Lung (tissue), 12 donors: ENCODE data around the gene SHE. TPM values are rescaled to one million over a fixed set of nuclear protein-coding genes. Genes with fewer than 3 reads are reported as not detected.

Experiments
- ATAC-seq: fragments of 200-7000 bp; cut with Tn5 transposase; one replicate; pipeline ENCODE4 v1.9.1; 2020; ENCODE audit warnings: moderate number of reproducible peaks; ENCODE audit not compliant: insufficient read depth, low FRiP score
- DNase-seq, 3 donors: peaks; one replicate each; pipeline ENCODE4 v3.0.0-alpha.2; 2013 to 2017
- H3K27ac ChIP-seq, 2 donors: one replicate each; pipeline ENCODE4 v1.5.1; 2013; ENCODE audit warnings: mild to moderate bottlenecking in 2 of 2, moderate library complexity in 2 of 2, control low read depth in 1 of 2, inconsistent platforms in 1 of 2, low read depth in 1 of 2, low read length in 1 of 2
- H3K27me3 ChIP-seq, 3 donors: one replicate each; pipeline ENCODE4 v1.5.1; 2013; ENCODE audit warnings: low read length in 2 of 3; ENCODE audit not compliant: control insufficient read depth in 3 of 3, insufficient read depth in 3 of 3
- H3K36me3 ChIP-seq, 4 donors: one replicate each; pipeline ENCODE4 v1.5.1; 2013; ENCODE audit warnings: low read length in 4 of 4, mild to moderate bottlenecking in 1 of 4, moderate library complexity in 1 of 4; ENCODE audit not compliant: control insufficient read depth in 4 of 4, insufficient read depth in 4 of 4
- H3K4me1 ChIP-seq, 5 donors: one replicate each; pipeline ENCODE4 v1.5.1; 2013; ENCODE audit warnings: low read length in 5 of 5, mild to moderate bottlenecking in 2 of 5, moderate library complexity in 1 of 5; ENCODE audit not compliant: control insufficient read depth in 5 of 5, insufficient read depth in 5 of 5
- H3K4me3 ChIP-seq: one replicate; pipeline ENCODE4 v1.5.1; 2013; ENCODE audit warnings: mild to moderate bottlenecking, control low read depth, moderate library complexity
- H3K9ac ChIP-seq, 2 donors: one replicate each; pipeline ENCODE4 v1.5.1; 2013; ENCODE audit warnings: low read length in 2 of 2, control low read depth in 1 of 2; ENCODE audit not compliant: insufficient read depth in 1 of 2
- H3K9me3 ChIP-seq, 4 donors: one replicate each; pipeline ENCODE4 v1.5.1; 2013; ENCODE audit warnings: low read length in 3 of 4, mild to moderate bottlenecking in 1 of 4, moderate library complexity in 1 of 4; ENCODE audit not compliant: control insufficient read depth in 4 of 4, insufficient read depth in 3 of 4
- WGBS, 2 donors: extraction: QIAGEN DNeasy Blood & Tissue Kit; methylation state at CpG; one replicate each; pipeline ENCODE4 v1.1.7; 2013; 5-methylcytosine and 5-hydroxymethylcytosine counted together
- polyA plus RNA-seq, 2 donors: library from polyadenylated mRNA; stranded (reverse); fragments of 200-250 nt; gene quantifications; one replicate each; pipeline ENCODE4 v1.2.1, GENCODE V29; 2013
- total RNA-seq, 2 donors: library from RNA; depleted of rRNA in 1 of 2; stranded (reverse); fragments of >200 nt in 1 of 2; gene quantifications; one replicate each; pipeline ENCODE4 v1.2.1, GENCODE V29; 2014 to 2021
- TF ChIP-seq, protein P1 (sequence below): IDR thresholded peaks from 2 replicates; pipeline ENCODE4 v1.5.1; 2012; ENCODE audit warnings: mild to moderate bottlenecking; ENCODE audit errors: control extremely low read depth, extremely low read depth
- donor health status: control.
- donor health status: control.
- donor health status: Bipolar disorder and iron deficiency.
- donor health status: healthy.
- donor health status: DM: yes; HTN: yes; CAD: no.

Gene SHE
- total and polyA plus RNA-seq, 4 donors, result 15.1 to 33.5 (median 21.0) TPM

DNA sequence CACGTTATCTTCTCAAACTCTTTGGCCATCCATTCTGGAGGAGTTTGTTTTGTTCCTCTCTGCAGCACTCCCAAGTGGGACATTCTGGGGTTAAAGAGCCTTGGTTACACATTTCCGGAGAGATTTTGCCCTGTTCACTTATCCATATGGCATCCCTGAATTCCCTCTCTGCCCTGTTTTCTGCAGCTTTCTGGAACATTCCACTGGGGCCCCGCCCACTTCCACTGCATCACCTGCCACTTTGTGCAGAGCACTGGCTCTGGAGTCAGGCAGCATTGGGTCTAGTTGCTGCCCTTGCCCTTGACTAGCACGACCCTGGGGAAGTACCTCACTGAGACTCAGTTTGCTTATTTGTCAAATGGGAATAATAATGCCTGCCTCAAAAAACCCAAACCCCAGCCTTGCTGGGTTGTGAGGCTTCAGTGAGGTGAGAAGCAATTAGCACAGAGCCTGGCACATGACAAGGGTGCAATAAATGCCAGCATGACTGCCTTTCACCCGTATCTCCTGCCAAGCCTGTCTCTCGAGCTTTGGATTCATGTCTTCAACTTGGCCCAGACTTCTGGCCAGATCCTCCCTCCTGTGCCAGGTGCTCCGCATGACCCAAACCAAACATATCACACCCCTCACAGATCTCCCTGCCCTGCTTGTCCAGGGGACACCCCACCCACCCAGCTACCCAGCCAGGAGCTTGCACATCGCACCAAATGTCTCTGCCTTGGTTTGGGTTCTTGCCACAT, 58.8 kb downstream of the SHE start:
- WGBS, 2 donors, result 84 to 90% methylated on average over 8 of the region's 8 CpGs
- H3K36me3 ChIP-seq, result peaks cover 0 to 34% (median 2%) of the 10 kb centered on the region in 4 donors
- no peak overlapping the region for H3K27ac ChIP-seq

DNA sequence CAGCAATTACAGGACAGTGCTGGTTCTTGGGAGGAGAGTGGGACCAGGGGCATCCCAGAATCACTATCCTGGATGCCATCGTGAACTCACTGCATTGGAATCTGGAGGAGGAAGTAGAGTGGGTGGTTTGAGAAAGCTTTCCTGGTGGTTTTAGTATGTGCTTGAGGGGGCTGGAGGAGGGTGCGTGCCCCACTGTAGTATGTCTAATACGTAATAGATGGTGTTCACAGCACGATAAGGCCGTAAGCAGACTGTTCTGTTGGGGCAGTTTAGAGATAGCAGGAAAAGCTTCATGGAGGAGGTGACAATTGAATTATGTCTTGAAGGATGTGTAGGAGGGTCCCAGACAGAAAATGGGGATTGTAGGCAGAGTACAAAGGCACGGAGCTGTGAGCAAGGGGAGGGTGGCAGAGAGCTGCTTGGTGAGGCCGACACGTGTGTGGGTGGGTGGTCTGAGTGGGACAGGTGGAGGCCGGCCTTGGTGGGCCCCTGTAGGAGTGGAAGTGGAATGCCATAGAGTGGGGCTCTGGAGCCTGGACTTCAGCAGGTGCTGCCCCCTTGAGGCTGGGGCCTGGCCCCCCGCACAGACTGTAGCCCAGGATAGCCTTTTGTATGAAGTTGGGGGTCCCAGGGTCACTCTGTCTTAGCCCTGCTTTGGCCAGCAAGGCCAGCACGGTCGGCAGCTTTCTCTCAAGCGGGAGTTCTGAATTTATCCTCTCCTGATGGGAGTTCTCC, 60.0 kb downstream of the SHE start:
- DNase-seq (no peak), ATAC-seq (peak; percentile 19)
- Histone ChIP-seq H3K27ac (peak overlapping the region in 1 of 2 donors; percentile 80), H3K27me3 (no peaks in the 10 kb centered on the region), H3K9me3 (no peaks in the 10 kb centered on the region), H3K4me3 (no peak overlapping the region), H3K4me1 (peaks cover 0 to 15% (median 0%) of the 10 kb centered on the region in 5 donors), H3K36me3 (peaks cover 0 to 28% (median 2%) of the 10 kb centered on the region in 4 donors), H3K9ac (no peak overlapping the region)
- TF ChIP-seq, protein P1, sequence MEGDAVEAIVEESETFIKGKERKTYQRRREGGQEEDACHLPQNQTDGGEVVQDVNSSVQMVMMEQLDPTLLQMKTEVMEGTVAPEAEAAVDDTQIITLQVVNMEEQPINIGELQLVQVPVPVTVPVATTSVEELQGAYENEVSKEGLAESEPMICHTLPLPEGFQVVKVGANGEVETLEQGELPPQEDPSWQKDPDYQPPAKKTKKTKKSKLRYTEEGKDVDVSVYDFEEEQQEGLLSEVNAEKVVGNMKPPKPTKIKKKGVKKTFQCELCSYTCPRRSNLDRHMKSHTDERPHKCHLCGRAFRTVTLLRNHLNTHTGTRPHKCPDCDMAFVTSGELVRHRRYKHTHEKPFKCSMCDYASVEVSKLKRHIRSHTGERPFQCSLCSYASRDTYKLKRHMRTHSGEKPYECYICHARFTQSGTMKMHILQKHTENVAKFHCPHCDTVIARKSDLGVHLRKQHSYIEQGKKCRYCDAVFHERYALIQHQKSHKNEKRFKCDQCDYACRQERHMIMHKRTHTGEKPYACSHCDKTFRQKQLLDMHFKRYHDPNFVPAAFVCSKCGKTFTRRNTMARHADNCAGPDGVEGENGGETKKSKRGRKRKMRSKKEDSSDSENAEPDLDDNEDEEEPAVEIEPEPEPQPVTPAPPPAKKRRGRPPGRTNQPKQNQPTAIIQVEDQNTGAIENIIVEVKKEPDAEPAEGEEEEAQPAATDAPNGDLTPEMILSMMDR, result no peak
- WGBS, 2 donors, result 66 to 71% methylated on average over 13 of the region's 13 CpGs

More for the DNA sequence above, 58.8 kb downstream of the SHE start:
- TF ChIP-seq, protein P1, result no peak
- DNase-seq (no peak), ATAC-seq (no peak)
- H3K9me3 ChIP-seq, result no peaks in the 10 kb centered on the region
- H3K9ac ChIP-seq, result no peak overlapping the region
- no peaks in the 10 kb centered on the region for H3K27me3 ChIP-seq
- no peak overlapping the region for H3K4me3 ChIP-seq
- H3K4me1 ChIP-seq, result peaks cover 0 to 21% (median 4%) of the 10 kb centered on the region in 5 donors

DNA sequence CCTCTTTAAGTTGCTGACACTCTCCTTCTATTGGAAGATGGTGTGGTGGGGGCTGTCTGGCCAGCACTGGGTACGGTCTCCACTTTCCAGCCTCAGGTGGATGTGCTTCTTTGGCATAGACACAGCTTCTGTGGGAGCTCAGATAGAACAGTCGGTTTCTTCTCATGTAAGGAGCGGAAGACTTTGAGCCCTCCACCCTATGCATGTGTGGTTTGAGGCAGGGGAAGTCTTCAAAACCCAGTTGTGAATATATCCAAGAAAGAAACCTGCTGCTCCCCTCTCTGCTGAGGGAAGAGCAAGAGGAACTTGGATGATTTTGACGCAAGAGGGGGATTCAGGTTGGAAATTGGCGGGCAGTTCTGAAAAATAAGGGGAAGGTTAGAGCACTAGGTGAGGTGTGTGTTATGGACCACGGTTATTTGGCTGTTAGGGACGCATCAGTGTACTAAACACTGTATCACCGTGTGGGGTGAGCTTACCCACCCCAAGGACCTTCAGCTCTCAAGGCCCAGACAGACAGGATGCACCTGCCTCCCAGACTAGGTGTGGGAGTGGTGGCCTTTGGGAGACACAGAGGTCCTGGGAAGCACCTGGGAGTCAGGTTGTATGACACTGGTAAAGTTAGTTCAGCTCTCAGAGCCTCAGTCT, 60.8 kb downstream of the SHE start:
- ATAC-seq (no peak), DNase-seq (no peak)
- H3K27ac ChIP-seq, result peak overlapping the region in 1 of 2 donors; percentile 80
- peaks cover 0 to 29% (median 2%) of the 10 kb centered on the region in 4 donors for H3K36me3 ChIP-seq
- WGBS, 2 donors, result 61 to 82% methylated on average over 8 of the region's 8 CpGs
- H3K4me1 ChIP-seq, result peaks cover 0 to 8% (median 0%) of the 10 kb centered on the region in 5 donors
- no peaks in the 10 kb centered on the region for H3K9me3 ChIP-seq
- H3K4me3 ChIP-seq, result no peak overlapping the region
- no peaks in the 10 kb centered on the region for H3K27me3 ChIP-seq
- TF ChIP-seq, protein P1, result no peak
- H3K9ac ChIP-seq, result no peak overlapping the region
